ENCODE data around the gene RNPEPL1. TPM values are rescaled to one million over a fixed set of nuclear protein-coding genes. Genes with fewer than 3 reads are reported as not detected.

The RNPEPL1 gene
- total RNA-seq, 1 donor from 2014 or later: 40.5 TPM

GRCh38 chr2:240570531-240571313, 2.4 kb downstream of the RNPEPL1 start:
- no peaks in the 10 kb centered on the region for H3K36me3 Mint-ChIP-seq
- TF ChIP-seq, protein P1, sequence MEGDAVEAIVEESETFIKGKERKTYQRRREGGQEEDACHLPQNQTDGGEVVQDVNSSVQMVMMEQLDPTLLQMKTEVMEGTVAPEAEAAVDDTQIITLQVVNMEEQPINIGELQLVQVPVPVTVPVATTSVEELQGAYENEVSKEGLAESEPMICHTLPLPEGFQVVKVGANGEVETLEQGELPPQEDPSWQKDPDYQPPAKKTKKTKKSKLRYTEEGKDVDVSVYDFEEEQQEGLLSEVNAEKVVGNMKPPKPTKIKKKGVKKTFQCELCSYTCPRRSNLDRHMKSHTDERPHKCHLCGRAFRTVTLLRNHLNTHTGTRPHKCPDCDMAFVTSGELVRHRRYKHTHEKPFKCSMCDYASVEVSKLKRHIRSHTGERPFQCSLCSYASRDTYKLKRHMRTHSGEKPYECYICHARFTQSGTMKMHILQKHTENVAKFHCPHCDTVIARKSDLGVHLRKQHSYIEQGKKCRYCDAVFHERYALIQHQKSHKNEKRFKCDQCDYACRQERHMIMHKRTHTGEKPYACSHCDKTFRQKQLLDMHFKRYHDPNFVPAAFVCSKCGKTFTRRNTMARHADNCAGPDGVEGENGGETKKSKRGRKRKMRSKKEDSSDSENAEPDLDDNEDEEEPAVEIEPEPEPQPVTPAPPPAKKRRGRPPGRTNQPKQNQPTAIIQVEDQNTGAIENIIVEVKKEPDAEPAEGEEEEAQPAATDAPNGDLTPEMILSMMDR (conservative IDR thresholded peaks at IDR 0.05): no peak
- H3K9me3 Mint-ChIP-seq: no peaks in the 10 kb centered on the region
- no peak overlapping the region for H3K27ac Mint-ChIP-seq
- peaks cover 7% of the 10 kb centered on the region for H3K27me3 Mint-ChIP-seq
- no peak for DNase-seq (ENCODE audit: extremely low spot score, unreplicated experiment)
- H3K4me3 Mint-ChIP-seq: peak overlapping the region; percentile 26
- peaks cover 7% of the 10 kb centered on the region for H3K4me1 Mint-ChIP-seq (ENCODE audit: unreplicated experiment)

GRCh38 chr2:240571314-240571973, 3.2 kb downstream of the RNPEPL1 start:
- H3K36me3 Mint-ChIP-seq: no peaks in the 10 kb centered on the region
- H3K4me1 Mint-ChIP-seq (ENCODE audit: unreplicated experiment): peaks cover 7% of the 10 kb centered on the region
- H3K9me3 Mint-ChIP-seq: no peaks in the 10 kb centered on the region
- peaks cover 7% of the 10 kb centered on the region for H3K27me3 Mint-ChIP-seq
- DNase-seq (ENCODE audit: extremely low spot score, unreplicated experiment): no peak
- TF ChIP-seq, protein P1 (conservative IDR thresholded peaks at IDR 0.05): no peak
- no peak overlapping the region for H3K4me3 Mint-ChIP-seq
- no peak overlapping the region for H3K27ac Mint-ChIP-seq

- H3K4me1 Mint-ChIP-seq (ENCODE audit: unreplicated experiment): peaks cover 7% of the 10 kb centered on the region
- no peak for DNase-seq (ENCODE audit: extremely low spot score, unreplicated experiment)
- H3K36me3 Mint-ChIP-seq: no peaks in the 10 kb centered on the region
- no peak overlapping the region for H3K27ac Mint-ChIP-seq
- H3K27me3 Mint-ChIP-seq: peaks cover 3% of the 10 kb centered on the region
- H3K9me3 Mint-ChIP-seq: no peaks in the 10 kb centered on the region
- H3K4me3 Mint-ChIP-seq: no peak overlapping the region
- TF ChIP-seq, protein P1 (conservative IDR thresholded peaks at IDR 0.05): no peak
Observed at GRCh38 chr2:240572141-240573031, 4.1 kb downstream of the RNPEPL1 start.

- no peak overlapping the region for H3K4me3 Mint-ChIP-seq
- H3K27ac Mint-ChIP-seq: no peak overlapping the region
Observed at GRCh38 chr2:240573071-240573515, 4.8 kb downstream of the RNPEPL1 start.

More at GRCh38 chr2:240573071-240573515, 4.8 kb downstream of the RNPEPL1 start:
- Mint-ChIP-seq H3K36me3 (no peaks in the 10 kb centered on the region), H3K9me3 (no peaks in the 10 kb centered on the region), H3K4me1 (ENCODE audit: unreplicated experiment) (peaks cover 3% of the 10 kb centered on the region), H3K27me3 (no peaks in the 10 kb centered on the region)
- TF ChIP-seq, protein P1 (conservative IDR thresholded peaks at IDR 0.05): no peak
- no peak for DNase-seq (ENCODE audit: extremely low spot score, unreplicated experiment)
